A673 (cell line): ENCODE results near the gene HS3ST5. TPM values are rescaled to one million over a fixed set of nuclear protein-coding genes. Genes with fewer than 3 reads are reported as not detected.

Experiments used
- BruUV-seq: library from RNA; stranded (reverse); fragments of 400-500 nt; replicated peaks from 2 replicates; lab custom pipeline; 2021; lab: Mats Ljungman, UMichigan
- CTCF ChIA-PET: fragments of 300-600 bp; sonication (Branson Sonifier 250); formaldehyde crosslinking; loops from one replicate; lab custom pipeline; 2022; ENCODE audit warnings: antibody characterized with exemption; lab: Charles Lee
- POLR2A ChIA-PET: fragments of 300-600 bp; sonication (Branson Sonifier 250); formaldehyde crosslinking; loops from one replicate; lab custom pipeline; 2022; ENCODE audit warnings: antibody characterized with exemption; ENCODE audit not compliant: low non-redundant PET; lab: Charles Lee
- DNase-seq: peaks from one replicate; pipeline ENCODE4 v3.0.0-alpha.2; 2015; ENCODE audit warnings: low spot score
- H3K27ac ChIP-seq: fragments of 200-600 bp; sonication (generic); 2 replicates; pipeline ENCODE4 v1.5.1; 2016; ENCODE audit warnings: mixed run types, low read depth, mild to moderate bottlenecking, mixed read lengths, antibody characterized with exemption, low read length; ENCODE audit not compliant: poor library complexity, severe bottlenecking
- H3K27me3 ChIP-seq: fragments of 200-600 bp; sonication (generic); replicated peaks from 2 replicates; pipeline ENCODE4 v1.6.1; 2017; ENCODE audit warnings: mixed run types, low read depth, mild to moderate bottlenecking, mixed read lengths, antibody characterized with exemption, low read length; ENCODE audit not compliant: insufficient read depth, poor library complexity
- H3K36me3 ChIP-seq: fragments of 200-600 bp; sonication (generic); 2 replicates; pipeline ENCODE4 v1.6.1; 2016; ENCODE audit warnings: mixed run types, mild to moderate bottlenecking, mixed read lengths, antibody characterized with exemption, low read length; ENCODE audit not compliant: insufficient read depth, poor library complexity, severe bottlenecking
- H3K4me1 ChIP-seq: fragments of 200-600 bp; sonication (generic); 2 replicates; pipeline ENCODE4 v1.6.1; 2017; ENCODE audit warnings: mixed run types, mild to moderate bottlenecking, mixed read lengths, antibody characterized with exemption, low read length; ENCODE audit not compliant: insufficient read depth, poor library complexity, severe bottlenecking
- H3K4me3 ChIP-seq: fragments of 200-600 bp; sonication (generic); 2 replicates; pipeline ENCODE4 v1.5.1; 2016; ENCODE audit warnings: low read depth, mixed run types, mild to moderate bottlenecking, mixed read lengths, low read length; ENCODE audit not compliant: poor library complexity, severe bottlenecking
- H3K9me3 ChIP-seq: fragments of 200-600 bp; sonication (generic); 2 replicates; pipeline ENCODE4 v1.6.1; 2016; ENCODE audit warnings: mixed run types, low read depth, mild to moderate bottlenecking, mixed read lengths, antibody characterized with exemption, low read length; ENCODE audit not compliant: poor library complexity, severe bottlenecking
- CTCF ChIP-seq: fragments of 300-800, 200-600 bp; sonication (generic); conservative IDR thresholded peaks from 2 replicates; pipeline ENCODE4 v1.5.1; 2017; ENCODE audit warnings: low read depth, mild to moderate bottlenecking, antibody characterized with exemption, low read length, moderate library complexity, mixed read lengths
- EZH2 ChIP-seq: fragments of 200-600 bp; sonication (generic); IDR thresholded peaks from 2 replicates; pipeline ENCODE4 v1.6.1; 2017; ENCODE audit warnings: borderline replicate concordance, low read depth, mild to moderate bottlenecking, mixed read lengths, antibody characterized with exemption, low read length; ENCODE audit not compliant: poor library complexity, severe bottlenecking
- intact Hi-C: fragments of 100-400 bp; cut with micrococcal nuclease; formaldehyde crosslinking; loops from one replicate; pipeline ENCODE4 v1.10.0; 2022; ENCODE audit not compliant: unreplicated experiment
- total RNA-seq: library from RNA; stranded (reverse); gene quantifications from 2 replicates; pipeline ENCODE4 v1.2.3, GENCODE V29; 2021

Gene HS3ST5
- total RNA-seq, 1 experiment from 2014 or later, result not detected

GRCh38 chr6:114342086-114342825, 567 bp downstream of the HS3ST5 start:
- Histone ChIP-seq H3K4me1 (peaks cover 10% of the 10 kb centered on the region), H3K9me3 (no peaks in the 10 kb centered on the region), H3K27me3 (peaks cover 78% of the 10 kb centered on the region), H3K27ac (no peak overlapping the region), H3K36me3 (no peaks in the 10 kb centered on the region), H3K4me3 (peak overlapping the region; percentile 38)
- peak; percentile 81 for TF ChIP-seq EZH2
- TF ChIP-seq CTCF, result no peak
- DNase-seq, result no peak
- intact Hi-C loops, result no loop called here
- no TSS peak for BruUV-seq
- CTCF ChIA-PET, result no interaction called here
- POLR2A ChIA-PET, result no interaction called here

- Histone ChIP-seq H3K27me3 (peaks cover 62% of the 10 kb centered on the region), H3K4me1 (peaks cover 10% of the 10 kb centered on the region), H3K9me3 (no peaks in the 10 kb centered on the region), H3K27ac (no peak overlapping the region), H3K4me3 (no peak overlapping the region), H3K36me3 (no peaks in the 10 kb centered on the region)
- no TSS peak for BruUV-seq
- POLR2A ChIA-PET, result no interaction called here
- no peak for TF ChIP-seq EZH2
- TF ChIP-seq CTCF, result no peak
- CTCF ChIA-PET, result no interaction called here
- no peak for DNase-seq
- intact Hi-C loops, result no loop called here
Measured at GRCh38 chr6:114339706-114340105, 3.1 kb downstream of the HS3ST5 start.

- DNase-seq, result no peak
- ChIA-PET POLR2A (no interaction called here), CTCF (no interaction called here)
- Histone ChIP-seq H3K27me3 (peaks cover 9% of the 10 kb centered on the region), H3K9me3 (no peaks in the 10 kb centered on the region), H3K4me1 (no peaks in the 10 kb centered on the region), H3K27ac (no peak overlapping the region), H3K4me3 (no peak overlapping the region), H3K36me3 (no peaks in the 10 kb centered on the region)
- no peak for TF ChIP-seq CTCF
- no peak for TF ChIP-seq EZH2
- intact Hi-C loops, result no loop called here
- BruUV-seq, result no TSS peak
Measured at GRCh38 chr6:114334237-114334636, 8.6 kb downstream of the HS3ST5 start.
